ENCODE results near the gene MEX3C. TPM values are rescaled to one million over a fixed set of nuclear protein-coding genes. Genes with fewer than 3 reads are reported as not detected.

Gene MEX3C
- total RNA-seq, 2 experiments from 2014 or later: 41.9 to 43.4 TPM

DNA sequence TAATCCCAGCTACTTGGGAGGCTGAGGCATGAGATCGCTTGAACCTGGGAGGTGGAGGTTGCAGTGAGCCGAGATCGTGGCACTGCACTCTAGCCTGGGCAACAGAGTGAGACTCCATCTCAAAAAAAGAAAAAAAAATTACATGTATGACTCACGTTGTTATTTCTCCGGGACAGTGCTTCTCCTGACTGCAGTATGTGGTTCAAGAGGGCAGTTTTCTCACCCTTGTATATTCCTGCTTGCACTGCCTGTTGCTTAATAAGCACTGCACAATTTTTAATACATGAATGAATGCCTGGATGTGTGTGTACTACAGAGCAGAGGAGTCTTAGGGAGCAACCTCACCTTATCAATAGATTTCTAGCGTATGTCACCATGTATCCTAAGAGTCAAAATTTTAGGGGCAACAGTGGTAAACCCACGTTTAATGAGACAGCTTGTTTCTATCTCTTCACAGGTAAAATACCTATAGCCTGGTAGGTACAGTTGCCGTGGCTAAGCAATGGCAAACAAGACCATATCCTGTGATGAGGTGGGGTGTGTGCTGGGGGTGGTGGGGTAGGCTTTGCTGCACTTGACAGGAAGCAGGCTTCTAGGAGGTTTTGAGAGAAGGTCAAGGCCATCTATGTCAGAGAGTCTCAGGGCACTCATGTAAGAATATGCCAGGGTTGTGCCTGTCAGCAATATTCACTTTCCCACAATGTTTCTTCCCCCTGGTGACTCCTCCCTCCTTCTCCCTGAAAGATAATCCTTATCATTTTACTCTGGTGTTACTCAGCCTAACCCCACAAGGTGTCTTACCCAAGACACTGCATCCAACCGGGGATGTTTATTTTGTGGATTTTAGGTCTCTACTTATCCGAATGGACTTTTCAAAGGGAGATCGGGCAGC, 36.9 kb upstream of the MEX3C start:
- no peaks in the 10 kb centered on the region for H3K9me2 ChIP-seq (ENCODE audit: insufficient read depth, low read length)
- no peaks in the 10 kb centered on the region for H3K9me3 ChIP-seq (ENCODE audit: low read length)
- no TSS peak for BruUV-seq (replicated peaks)
- no peak for DNase-seq (ENCODE audit: low spot score)
- H2AFZ ChIP-seq (ENCODE audit: low read length): no peak overlapping the region
- no peaks in the 10 kb centered on the region for H3K79me2 ChIP-seq (ENCODE audit: insufficient read depth, low read depth, low read length)
- no peaks in the 10 kb centered on the region for H3K36me3 ChIP-seq (ENCODE audit: insufficient read depth, low read length)
- H3K4me1 ChIP-seq (ENCODE audit: insufficient read depth, low read length, poor library complexity, severe bottlenecking): no peaks in the 10 kb centered on the region
- intact Hi-C loops (cut with micrococcal nuclease; ENCODE audit: unreplicated experiment): no loop called here
- H3K27ac ChIP-seq (ENCODE audit: low read depth, low read length, poor library complexity, severe bottlenecking): no peak overlapping the region
- ChIA-PET POLR2A (interaction anchor here (0.7 kb wide), 1 partner anchor 106 kb away, joined by 4 read pairs; no protein-coding TSS in a partner anchor), CTCF (ENCODE audit: unreplicated experiment) (no interaction called here)
- H3K4me2 ChIP-seq (ENCODE audit: low read length): no peak overlapping the region
- no peak overlapping the region for H3K4me3 ChIP-seq (ENCODE audit: low read depth, low read length, poor library complexity, severe bottlenecking)
- no peak for TF ChIP-seq EZH2phosphoT487 (IDR thresholded peaks at IDR 0.05; ENCODE audit: borderline replicate concordance, low read depth, low read length)
- TF ChIP-seq, protein P1, sequence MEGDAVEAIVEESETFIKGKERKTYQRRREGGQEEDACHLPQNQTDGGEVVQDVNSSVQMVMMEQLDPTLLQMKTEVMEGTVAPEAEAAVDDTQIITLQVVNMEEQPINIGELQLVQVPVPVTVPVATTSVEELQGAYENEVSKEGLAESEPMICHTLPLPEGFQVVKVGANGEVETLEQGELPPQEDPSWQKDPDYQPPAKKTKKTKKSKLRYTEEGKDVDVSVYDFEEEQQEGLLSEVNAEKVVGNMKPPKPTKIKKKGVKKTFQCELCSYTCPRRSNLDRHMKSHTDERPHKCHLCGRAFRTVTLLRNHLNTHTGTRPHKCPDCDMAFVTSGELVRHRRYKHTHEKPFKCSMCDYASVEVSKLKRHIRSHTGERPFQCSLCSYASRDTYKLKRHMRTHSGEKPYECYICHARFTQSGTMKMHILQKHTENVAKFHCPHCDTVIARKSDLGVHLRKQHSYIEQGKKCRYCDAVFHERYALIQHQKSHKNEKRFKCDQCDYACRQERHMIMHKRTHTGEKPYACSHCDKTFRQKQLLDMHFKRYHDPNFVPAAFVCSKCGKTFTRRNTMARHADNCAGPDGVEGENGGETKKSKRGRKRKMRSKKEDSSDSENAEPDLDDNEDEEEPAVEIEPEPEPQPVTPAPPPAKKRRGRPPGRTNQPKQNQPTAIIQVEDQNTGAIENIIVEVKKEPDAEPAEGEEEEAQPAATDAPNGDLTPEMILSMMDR (conservative IDR thresholded peaks at IDR 0.05; ENCODE audit: low read length): no peak
- no peaks in the 10 kb centered on the region for H4K20me1 ChIP-seq (ENCODE audit: insufficient read depth, low read length)

DNA sequence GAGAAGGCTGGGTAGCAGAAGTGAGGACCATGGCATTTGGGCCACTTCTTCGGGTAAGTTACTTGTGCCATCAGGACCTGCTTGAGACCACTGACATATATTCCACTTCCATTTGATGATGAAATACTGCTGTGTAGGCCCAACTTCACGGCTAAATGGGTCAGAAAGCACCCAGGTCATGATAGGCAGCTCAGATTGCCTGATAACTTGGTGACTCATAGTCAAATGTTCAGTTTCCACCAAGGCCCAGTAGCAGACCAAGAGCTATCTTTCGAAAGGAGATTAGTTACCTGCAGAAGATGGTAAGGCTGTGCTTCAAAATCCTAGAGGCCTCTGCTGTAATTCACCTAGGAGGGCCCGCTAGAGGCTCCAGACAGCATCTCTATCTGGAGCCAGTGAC, 31.8 kb upstream of the MEX3C start:
- no peaks in the 10 kb centered on the region for H3K9me3 ChIP-seq (ENCODE audit: low read length)
- TF ChIP-seq, protein P1 (conservative IDR thresholded peaks at IDR 0.05; ENCODE audit: low read length): no peak
- no peak for TF ChIP-seq EZH2phosphoT487 (IDR thresholded peaks at IDR 0.05; ENCODE audit: borderline replicate concordance, low read depth, low read length)
- no peaks in the 10 kb centered on the region for H3K4me1 ChIP-seq (ENCODE audit: insufficient read depth, low read length, poor library complexity, severe bottlenecking)
- no peak overlapping the region for H3K27ac ChIP-seq (ENCODE audit: low read depth, low read length, poor library complexity, severe bottlenecking)
- H3K4me2 ChIP-seq (ENCODE audit: low read length): no peak overlapping the region
- H3K9me2 ChIP-seq (ENCODE audit: insufficient read depth, low read length): no peaks in the 10 kb centered on the region
- no TSS peak for BruUV-seq (replicated peaks)
- no peaks in the 10 kb centered on the region for H3K36me3 ChIP-seq (ENCODE audit: insufficient read depth, low read length)
- DNase-seq (ENCODE audit: low spot score): no peak
- no peaks in the 10 kb centered on the region for H4K20me1 ChIP-seq (ENCODE audit: insufficient read depth, low read length)
- H3K4me3 ChIP-seq (ENCODE audit: low read depth, low read length, poor library complexity, severe bottlenecking): no peak overlapping the region
- ChIA-PET POLR2A (no interaction called here), CTCF (ENCODE audit: unreplicated experiment) (no interaction called here)
- no peaks in the 10 kb centered on the region for H3K79me2 ChIP-seq (ENCODE audit: insufficient read depth, low read depth, low read length)
- intact Hi-C loops (cut with micrococcal nuclease; ENCODE audit: unreplicated experiment): no loop called here
- no peak overlapping the region for H2AFZ ChIP-seq (ENCODE audit: low read length)

DNA sequence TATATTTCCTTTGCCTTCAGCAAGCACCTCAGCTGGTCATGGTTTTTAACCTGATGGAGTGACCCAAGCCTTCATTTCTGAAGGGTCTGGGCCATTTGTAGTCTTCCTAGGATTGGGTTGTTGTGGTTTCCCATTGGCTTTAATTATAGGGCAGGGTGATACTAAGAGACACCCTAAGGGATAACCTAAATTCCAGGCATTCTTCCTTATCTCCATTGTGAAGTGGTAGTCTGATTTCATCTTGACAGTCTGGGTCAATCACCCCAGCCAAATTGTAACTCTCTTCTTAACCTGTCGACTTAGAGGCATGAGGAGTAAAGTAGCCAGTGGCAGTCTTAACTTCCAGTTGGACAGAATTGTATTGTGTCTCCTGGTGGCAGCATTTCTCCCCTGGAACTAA, 30.2 kb upstream of the MEX3C start:
- Histone ChIP-seq H4K20me1 (ENCODE audit: insufficient read depth, low read length) (no peaks in the 10 kb centered on the region), H3K9me3 (ENCODE audit: low read length) (no peaks in the 10 kb centered on the region), H3K27ac (ENCODE audit: low read depth, low read length, poor library complexity, severe bottlenecking) (no peak overlapping the region), H3K4me3 (ENCODE audit: low read depth, low read length, poor library complexity, severe bottlenecking) (no peak overlapping the region), H2AFZ (ENCODE audit: low read length) (no peak overlapping the region), H3K79me2 (ENCODE audit: insufficient read depth, low read depth, low read length) (no peaks in the 10 kb centered on the region), H3K36me3 (ENCODE audit: insufficient read depth, low read length) (no peaks in the 10 kb centered on the region), H3K9me2 (ENCODE audit: insufficient read depth, low read length) (no peaks in the 10 kb centered on the region), H3K4me2 (ENCODE audit: low read length) (no peak overlapping the region), H3K4me1 (ENCODE audit: insufficient read depth, low read length, poor library complexity, severe bottlenecking) (no peaks in the 10 kb centered on the region)
- intact Hi-C loops (cut with micrococcal nuclease; ENCODE audit: unreplicated experiment): no loop called here
- BruUV-seq (replicated peaks): no TSS peak
- no peak for DNase-seq (ENCODE audit: low spot score)
- CTCF ChIA-PET (ENCODE audit: unreplicated experiment): no interaction called here
- POLR2A ChIA-PET: no interaction called here
- TF ChIP-seq, protein P1 (conservative IDR thresholded peaks at IDR 0.05; ENCODE audit: low read length): no peak
- TF ChIP-seq EZH2phosphoT487 (IDR thresholded peaks at IDR 0.05; ENCODE audit: borderline replicate concordance, low read depth, low read length): no peak
